Parathyroid adenoma (tissue), 2 donors: ENCODE data around the gene STAC.

Source experiments
- H2AFZ ChIP-seq: fragments of 300-600 bp; sonication (generic); one replicate; pipeline ENCODE4 v1.7.0; 2017; ENCODE audit warnings: antibody characterized with exemption, mild to moderate bottlenecking
- H3K27ac ChIP-seq: fragments of 300-600 bp; sonication (generic); one replicate; pipeline ENCODE4 v1.7.0; 2017
- H3K27me3 ChIP-seq: fragments of 300-600 bp; sonication (generic); one replicate; pipeline ENCODE4 v1.7.0; 2017; ENCODE audit warnings: low read length; ENCODE audit not compliant: control insufficient read depth, insufficient read depth
- H3K36me3 ChIP-seq: fragments of 300-600 bp; sonication (generic); one replicate; pipeline ENCODE4 v1.7.0; 2017; ENCODE audit warnings: low read length; ENCODE audit not compliant: control insufficient read depth, insufficient read depth
- H3K4me1 ChIP-seq: fragments of 300-600 bp; sonication (generic); one replicate; pipeline ENCODE4 v1.7.0; 2017; ENCODE audit warnings: control low read depth
- H3K4me2 ChIP-seq: fragments of 300-600 bp; sonication (generic); one replicate; pipeline ENCODE4 v1.7.0; 2017; ENCODE audit warnings: low read length
- H3K4me3 ChIP-seq: fragments of 300-600 bp; sonication (generic); one replicate; pipeline ENCODE4 v1.7.0; 2017; ENCODE audit warnings: low read depth, low read length
- H3K79me2 ChIP-seq: fragments of 300-600 bp; sonication (generic); one replicate; pipeline ENCODE4 v1.7.0; 2017; ENCODE audit warnings: control low read depth
- H3K9ac ChIP-seq: fragments of 300-600 bp; sonication (generic); one replicate; pipeline ENCODE4 v1.7.0; 2017; ENCODE audit warnings: mild to moderate bottlenecking
- H3K9me3 ChIP-seq: fragments of 300-600 bp; sonication (generic); one replicate; pipeline ENCODE4 v1.7.0; 2017; ENCODE audit warnings: low read length; ENCODE audit not compliant: control insufficient read depth
- TF ChIP-seq, protein P1 (sequence below): fragments of 300-600 bp; sonication (generic); IDR thresholded peaks from one replicate; pipeline ENCODE4 v1.7.0; 2017; ENCODE audit warnings: antibody characterized with exemption, mild to moderate bottlenecking
- donor health status: primary hyperparathyroidism.

Gene STAC

DNA sequence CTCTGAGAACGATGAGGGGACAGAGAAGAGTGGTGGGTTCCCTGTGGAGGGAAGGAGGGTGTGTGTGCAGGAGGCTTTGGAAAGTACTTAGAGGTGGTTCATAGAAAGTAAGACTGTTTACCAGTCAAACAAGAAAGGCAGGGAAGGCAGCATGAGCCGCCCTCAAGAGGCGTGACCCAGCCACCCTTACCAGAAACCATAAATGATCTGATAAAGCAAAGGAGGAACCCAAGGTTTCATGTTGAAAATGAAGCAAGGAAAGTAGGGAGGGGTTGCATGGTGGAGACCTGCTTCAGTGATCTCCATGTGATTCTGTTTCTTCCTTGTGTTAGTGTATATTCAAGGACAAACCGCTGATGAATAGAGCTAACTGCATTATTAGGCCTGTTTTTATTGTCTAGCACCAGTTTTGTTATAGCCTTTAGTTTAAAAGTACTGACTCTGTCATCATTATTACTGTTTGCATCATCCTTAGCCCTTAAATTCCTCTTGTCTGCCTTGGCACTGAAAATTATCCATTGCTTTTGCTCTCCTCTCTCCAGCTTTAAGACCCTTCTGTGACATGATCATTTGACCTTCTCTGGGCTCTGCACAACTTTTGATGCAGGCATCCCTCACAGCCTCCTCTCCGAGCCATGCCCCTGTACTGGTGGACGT is 96.1 kb downstream of the STAC start:
- H3K9me3 ChIP-seq, result no peaks in the 10 kb centered on the region
- TF ChIP-seq, protein P1, sequence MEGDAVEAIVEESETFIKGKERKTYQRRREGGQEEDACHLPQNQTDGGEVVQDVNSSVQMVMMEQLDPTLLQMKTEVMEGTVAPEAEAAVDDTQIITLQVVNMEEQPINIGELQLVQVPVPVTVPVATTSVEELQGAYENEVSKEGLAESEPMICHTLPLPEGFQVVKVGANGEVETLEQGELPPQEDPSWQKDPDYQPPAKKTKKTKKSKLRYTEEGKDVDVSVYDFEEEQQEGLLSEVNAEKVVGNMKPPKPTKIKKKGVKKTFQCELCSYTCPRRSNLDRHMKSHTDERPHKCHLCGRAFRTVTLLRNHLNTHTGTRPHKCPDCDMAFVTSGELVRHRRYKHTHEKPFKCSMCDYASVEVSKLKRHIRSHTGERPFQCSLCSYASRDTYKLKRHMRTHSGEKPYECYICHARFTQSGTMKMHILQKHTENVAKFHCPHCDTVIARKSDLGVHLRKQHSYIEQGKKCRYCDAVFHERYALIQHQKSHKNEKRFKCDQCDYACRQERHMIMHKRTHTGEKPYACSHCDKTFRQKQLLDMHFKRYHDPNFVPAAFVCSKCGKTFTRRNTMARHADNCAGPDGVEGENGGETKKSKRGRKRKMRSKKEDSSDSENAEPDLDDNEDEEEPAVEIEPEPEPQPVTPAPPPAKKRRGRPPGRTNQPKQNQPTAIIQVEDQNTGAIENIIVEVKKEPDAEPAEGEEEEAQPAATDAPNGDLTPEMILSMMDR, result no peak
- no peaks in the 10 kb centered on the region for H3K4me1 ChIP-seq
- H3K4me3 ChIP-seq, result no peak overlapping the region
- no peaks in the 10 kb centered on the region for H3K36me3 ChIP-seq
- H3K4me2 ChIP-seq, result no peak overlapping the region
- H2AFZ ChIP-seq, result no peak overlapping the region
- no peaks in the 10 kb centered on the region for H3K27me3 ChIP-seq
- H3K9ac ChIP-seq, result no peak overlapping the region
- H3K27ac ChIP-seq, result no peak overlapping the region
- no peaks in the 10 kb centered on the region for H3K79me2 ChIP-seq

DNA sequence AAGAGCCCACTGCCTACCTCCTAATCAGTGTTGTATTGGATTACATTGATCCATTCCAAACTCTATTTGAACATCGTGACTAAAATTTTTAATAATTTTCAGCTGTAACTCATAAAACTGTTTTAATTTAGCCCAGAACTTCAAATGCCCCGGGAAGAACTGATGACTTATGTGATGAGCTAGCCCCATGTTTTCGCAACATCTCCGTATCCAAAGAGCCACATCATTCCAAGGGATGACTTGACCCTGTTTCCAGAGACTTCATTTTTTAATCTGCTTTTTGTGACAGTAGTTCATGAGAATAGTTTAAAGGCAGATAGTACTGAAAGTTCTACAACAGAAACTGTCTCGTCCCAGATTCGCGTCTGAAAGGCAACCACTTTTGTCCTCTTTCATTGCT is 97.4 kb downstream of the STAC start:
- Histone ChIP-seq H3K4me3 (no peak overlapping the region), H3K27ac (no peak overlapping the region), H3K4me1 (no peaks in the 10 kb centered on the region), H3K4me2 (no peak overlapping the region), H3K27me3 (no peaks in the 10 kb centered on the region), H3K36me3 (no peaks in the 10 kb centered on the region), H3K79me2 (no peaks in the 10 kb centered on the region), H3K9me3 (no peaks in the 10 kb centered on the region), H2AFZ (no peak overlapping the region), H3K9ac (no peak overlapping the region)
- TF ChIP-seq, protein P1, result no peak

DNA sequence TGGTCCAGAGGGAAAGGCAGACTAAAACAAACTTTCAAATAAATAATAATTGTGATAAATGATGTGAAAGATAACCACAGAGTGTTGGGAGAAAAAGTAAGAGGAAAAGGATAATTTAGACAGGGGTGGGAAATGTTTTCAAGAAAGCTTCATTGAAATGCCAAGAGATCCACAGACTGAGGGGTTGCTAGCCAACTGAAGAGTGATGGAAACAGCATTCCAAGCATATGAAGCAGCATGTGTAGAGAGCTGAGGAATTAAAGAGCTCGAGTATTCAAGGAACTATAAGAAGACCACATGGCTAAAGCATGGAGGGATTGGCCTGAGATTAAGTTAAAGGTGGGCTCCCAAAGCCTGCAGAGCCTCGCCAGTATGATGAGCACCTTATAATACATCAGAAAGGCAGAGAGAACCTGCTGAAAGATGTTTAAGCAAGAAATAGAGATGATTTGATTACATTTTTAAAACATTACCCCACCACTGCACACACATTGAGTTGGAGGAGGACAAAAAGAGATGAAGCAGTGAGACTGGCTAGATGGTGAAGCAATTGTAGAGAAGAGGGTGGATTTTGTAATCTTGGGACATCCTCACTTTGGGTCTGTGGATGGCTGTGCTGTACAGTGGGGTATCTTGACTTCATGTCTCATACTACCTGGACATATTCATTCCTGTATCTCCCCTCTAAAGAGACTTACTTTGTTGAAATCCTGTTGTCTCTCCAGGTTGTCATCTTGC is 100.8 kb downstream of the STAC start:
- H3K79me2 ChIP-seq, result no peaks in the 10 kb centered on the region
- no peak overlapping the region for H3K4me2 ChIP-seq
- no peak overlapping the region for H2AFZ ChIP-seq
- H3K9me3 ChIP-seq, result no peaks in the 10 kb centered on the region
- H3K4me1 ChIP-seq, result no peaks in the 10 kb centered on the region
- TF ChIP-seq, protein P1, result no peak
- no peak overlapping the region for H3K4me3 ChIP-seq
- no peak overlapping the region for H3K9ac ChIP-seq
- no peaks in the 10 kb centered on the region for H3K36me3 ChIP-seq
- H3K27me3 ChIP-seq, result no peaks in the 10 kb centered on the region
- no peak overlapping the region for H3K27ac ChIP-seq

DNA sequence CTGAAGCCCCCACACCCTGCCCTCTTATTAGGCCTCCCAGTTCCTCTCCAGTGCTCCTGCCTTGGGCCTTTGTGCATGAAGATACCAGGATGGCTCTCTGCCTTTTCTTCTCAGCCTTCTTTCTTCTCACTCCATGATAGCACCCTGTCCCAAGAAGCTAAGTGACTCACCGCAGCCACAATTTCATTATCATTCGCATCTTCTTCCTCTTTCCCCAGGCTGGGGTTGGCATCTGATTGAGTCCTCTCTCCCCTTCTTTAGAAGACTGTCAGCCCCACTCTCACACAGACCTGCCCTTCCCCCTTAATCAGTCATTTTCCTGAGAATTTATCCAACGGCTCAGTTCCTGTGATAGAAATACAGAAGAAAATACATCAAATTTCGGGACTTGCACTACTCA is 102.0 kb downstream of the STAC start:
- no peak overlapping the region for H3K4me2 ChIP-seq
- no peak overlapping the region for H3K27ac ChIP-seq
- H3K9me3 ChIP-seq, result no peaks in the 10 kb centered on the region
- H2AFZ ChIP-seq, result no peak overlapping the region
- H3K27me3 ChIP-seq, result no peaks in the 10 kb centered on the region
- H3K4me1 ChIP-seq, result no peaks in the 10 kb centered on the region
- H3K79me2 ChIP-seq, result no peaks in the 10 kb centered on the region
- no peak overlapping the region for H3K9ac ChIP-seq
- H3K4me3 ChIP-seq, result no peak overlapping the region
- TF ChIP-seq, protein P1, result no peak
- no peaks in the 10 kb centered on the region for H3K36me3 ChIP-seq
